GM12878 (cell line): ENCODE measurements around the gene BEAN1. TPM values are rescaled to one million over a fixed set of nuclear protein-coding genes. Genes with fewer than 3 reads are reported as not detected.

Source experiments
- ATAC-seq: fragments of 200-7000 bp; cut with Tn5 transposase; 3 replicates; pipeline ENCODE4 v1.9.1; 2020; ENCODE audit warnings: mild to moderate bottlenecking, moderate library complexity
- BruUV-seq: library from RNA; stranded (reverse); fragments of 400-500 nt; replicated peaks from 2 replicates; lab custom pipeline; 2021; lab: Mats Ljungman, UMichigan
- CTCF ChIA-PET: fragments of 300-600 bp; sonication (Branson Sonifier 250); formaldehyde crosslinking; extraction: SDS; loops from one replicate; lab custom pipeline; 2021; ENCODE audit warnings: inconsistent platforms; lab: Yijun Ruan, JAX
- POLR2A ChIA-PET: fragments of 350-600 bp; formaldehyde crosslinking; extraction: SDS; loops from one replicate; lab custom pipeline; 2021; ENCODE audit warnings: inconsistent platforms; lab: Charles Lee
- RAD21 ChIA-PET: fragments of 300-600 bp; sonication (Branson Sonifier 250); formaldehyde crosslinking; loops from one replicate; lab custom pipeline; 2023; ENCODE audit warnings: antibody characterized with exemption; ENCODE audit not compliant: unreplicated experiment; lab: Charles Lee
- SMC1A ChIA-PET: fragments of 300-600 bp; sonication (Branson Sonifier 250); formaldehyde crosslinking; loops from one replicate; lab custom pipeline; 2023; ENCODE audit not compliant: unreplicated experiment, uncharacterized antibody; lab: Charles Lee
- DNase-seq: peaks from one replicate; pipeline ENCODE4 v3.0.0-alpha.2; 2011; ENCODE audit warnings: low read depth, low spot score
- FAIRE-seq: peaks from 3 replicates; lab custom pipeline; 2011; peaks lifted over from hg19 to GRCh38; lab: Jason Lieb, UNC
- H2AFZ ChIP-seq: 2 replicates; pipeline ENCODE4 v1.6.0; 2011; ENCODE audit warnings: low read depth, low read length, control low read depth; ENCODE audit not compliant: control insufficient read depth
- H3K27ac ChIP-seq: 2 replicates; pipeline ENCODE4 v1.5.1; 2011; ENCODE audit warnings: control low read depth; ENCODE audit not compliant: control insufficient read depth, insufficient read depth
- H3K27me3 ChIP-seq, 2 experiments: replicated peaks in 1 of 2; 2 replicates each; pipeline versions ENCODE4 v1.6.0 to v1.6.1; 2011; ENCODE audit warnings: low read length in 1 of 2; ENCODE audit not compliant: control insufficient read depth in 2 of 2, insufficient read depth in 2 of 2
- H3K36me3 ChIP-seq, 2 experiments: 2 replicates each; pipeline ENCODE4 v1.5.1; 2011; ENCODE audit warnings: low read length in 1 of 2; ENCODE audit not compliant: control insufficient read depth in 2 of 2, insufficient read depth in 2 of 2
- H3K4me1 ChIP-seq: 2 replicates; pipeline ENCODE4 v1.6.1; 2011; ENCODE audit warnings: mild to moderate bottlenecking, low read length, moderate library complexity, mixed read lengths; ENCODE audit not compliant: control insufficient read depth, insufficient read depth
- H3K4me2 ChIP-seq: 2 replicates; pipeline ENCODE4 v1.6.0; 2011; ENCODE audit warnings: control low read depth; ENCODE audit not compliant: control insufficient read depth, insufficient read depth
- H3K4me3 ChIP-seq: fragments of 200-600 bp; sonication (generic); 2 replicates; pipeline ENCODE4 v1.5.1; 2016
- H3K79me2 ChIP-seq: 2 replicates; pipeline ENCODE4 v1.6.0; 2011; ENCODE audit warnings: low read length; ENCODE audit not compliant: control insufficient read depth, insufficient read depth
- H3K9ac ChIP-seq: 2 replicates; pipeline ENCODE4 v1.8.0; 2011; ENCODE audit warnings: low read length, control low read depth, mixed read lengths; ENCODE audit not compliant: control insufficient read depth, insufficient read depth
- H3K9me3 ChIP-seq: replicated peaks from 3 replicates; pipeline ENCODE4 v1.5.1; 2011; ENCODE audit warnings: mild to moderate bottlenecking, low read length; ENCODE audit not compliant: control insufficient read depth, insufficient read depth
- H4K20me1 ChIP-seq: 2 replicates; pipeline ENCODE4 v1.6.0; 2011; ENCODE audit not compliant: control insufficient read depth, insufficient read depth
- BACH1 ChIP-seq: fragments of 450-650 bp; IDR thresholded peaks from 2 replicates; pipeline ENCODE4 v1.6.1; 2017; ENCODE audit warnings: mild to moderate bottlenecking, borderline replicate concordance
- EGR1 ChIP-seq, 2 experiments: IDR thresholded peaks; 1 replicate in 1 of 2; 2 replicates in 1 of 2; pipeline ENCODE4 v1.6.1; 2011 to 2012; ENCODE audit warnings: low read depth in 2 of 2, low read length in 2 of 2, borderline replicate concordance in 1 of 2, mild to moderate bottlenecking in 1 of 2, moderate library complexity in 1 of 2
- KAT2A ChIP-seq: conservative IDR thresholded peaks from 2 replicates; pipeline ENCODE4 v1.6.1; 2011; ENCODE audit warnings: low read depth, low read length; ENCODE audit not compliant: control insufficient read depth
- NR2F1 ChIP-seq: fragments of 450-650 bp; conservative IDR thresholded peaks from 2 replicates; pipeline ENCODE4 v1.6.1; 2017; ENCODE audit warnings: mild to moderate bottlenecking
- POLR2AphosphoS2 ChIP-seq: IDR thresholded peaks from 2 replicates; pipeline ENCODE4 v1.6.1; 2011; ENCODE audit warnings: low read depth, mild to moderate bottlenecking, low read length, improper control_type of control experiment, moderate library complexity
- RELA ChIP-seq: fragments of 450-650 bp; IDR thresholded peaks from 2 replicates; pipeline ENCODE4 v1.8.0; 2014; ENCODE audit warnings: borderline replicate concordance; ENCODE audit not compliant: partially characterized antibody
- SIX5 ChIP-seq: IDR thresholded peaks from 2 replicates; pipeline ENCODE4 v1.6.1; 2011; ENCODE audit warnings: mild to moderate bottlenecking, low read depth, low read length, moderate library complexity; ENCODE audit not compliant: severe bottlenecking
- SMAD1 ChIP-seq: fragments of 450-650 bp; IDR thresholded peaks from 2 replicates; pipeline ENCODE4 v1.6.1; 2018; ENCODE audit warnings: mild to moderate bottlenecking, low read depth; ENCODE audit not compliant: partially characterized antibody
- SREBF2 ChIP-seq: IDR thresholded peaks from 2 replicates; pipeline ENCODE4 v1.6.1; 2012; ENCODE audit warnings: mild to moderate bottlenecking, low read length
- SRF ChIP-seq, 2 experiments: IDR thresholded peaks; 2 replicates each; pipeline ENCODE4 v1.6.1; 2011; ENCODE audit warnings: low read depth in 2 of 2, low read length in 2 of 2, mild to moderate bottlenecking in 1 of 2, moderate library complexity in 1 of 2
- TCF12 ChIP-seq: IDR thresholded peaks from 2 replicates; pipeline ENCODE4 v1.6.1; 2011; ENCODE audit warnings: low read depth, mild to moderate bottlenecking, low read length
- YBX1 ChIP-seq: fragments of 450-650 bp; IDR thresholded peaks from 2 replicates; pipeline ENCODE4 v1.6.1; 2016; ENCODE audit warnings: antibody characterized with exemption
- YY1 ChIP-seq: IDR thresholded peaks from 2 replicates; pipeline ENCODE4 v1.6.1; 2011; ENCODE audit warnings: low read depth, mild to moderate bottlenecking, low read length
- ZZZ3 ChIP-seq: IDR thresholded peaks from 2 replicates; pipeline ENCODE4 v1.6.1; 2011; ENCODE audit warnings: low read depth; ENCODE audit not compliant: control insufficient read depth, insufficient read length
- WGBS: methylation state at CpG from one replicate; pipeline ENCODE4 v1.1.6; 2016; ENCODE audit warnings: low lambda C conversion rate; ENCODE audit not compliant: insufficient replicate concordance, insufficient coverage; ENCODE audit errors: missing lambda C conversion rate; 5-methylcytosine and 5-hydroxymethylcytosine counted together
- in situ Hi-C: fragments of 300-500 bp; cut with MboI; formaldehyde crosslinking; loops from 9 replicates; pipeline ENCODE4 v1.14.3; 2018; ENCODE audit warnings: mixed read lengths
- intact Hi-C: fragments of 100-400 bp; cut with micrococcal nuclease; formaldehyde crosslinking; loops from one replicate; pipeline ENCODE4 v1.14.2; 2022; ENCODE audit not compliant: unreplicated experiment
- polyA plus RNA-seq, 11 experiments: library from polyadenylated mRNA; depleted of rRNA in 4 of 11; unstranded in 6 of 11; stranded (reverse) in 5 of 11; fragments of >200 nt; fragmentation: Nextera tagmentation in 4 of 11; fragmentation: Illumina TruSeq in 1 of 11; extraction: Ambion mirVana in 4 of 11; extraction: Trizol in 1 of 11; gene quantifications; 1 replicate in 1 of 11; 2 replicates in 10 of 11; pipeline versions ENCODE4 v1.2.1 to v1.2.3, GENCODE V29; 2011 to 2016; ENCODE audit warnings: inconsistent platforms in 2 of 11, missing spikeins in 2 of 11, low read depth in 1 of 11
- total RNA-seq, 4 experiments: library from RNA; depleted of rRNA in 3 of 4; stranded (reverse); fragments of >200 nt in 3 of 4; fragmentation: Illumina TruSeq in 1 of 4; extraction: Trizol in 1 of 4; gene quantifications; 2 replicates each; pipeline versions ENCODE4 v1.2.1 to v1.2.3, GENCODE V29; 2013 to 2021
- TF ChIP-seq, protein P1 (sequence below): IDR thresholded peaks from 2 replicates; pipeline ENCODE4 v1.6.1; 2012; ENCODE audit warnings: low read depth, low read length, improper control_type of control experiment
- TF ChIP-seq, protein P2 (sequence below): fragments of 450-650 bp; conservative IDR thresholded peaks from 2 replicates; pipeline ENCODE4 v1.6.1; 2017; ENCODE audit warnings: mild to moderate bottlenecking, moderate library complexity

The BEAN1 gene
- total and polyA plus RNA-seq, 10 of the 15 experiments (the other 5 are each of a cell fraction or from before 2014, with no cell fraction given) = not detected

DNA sequence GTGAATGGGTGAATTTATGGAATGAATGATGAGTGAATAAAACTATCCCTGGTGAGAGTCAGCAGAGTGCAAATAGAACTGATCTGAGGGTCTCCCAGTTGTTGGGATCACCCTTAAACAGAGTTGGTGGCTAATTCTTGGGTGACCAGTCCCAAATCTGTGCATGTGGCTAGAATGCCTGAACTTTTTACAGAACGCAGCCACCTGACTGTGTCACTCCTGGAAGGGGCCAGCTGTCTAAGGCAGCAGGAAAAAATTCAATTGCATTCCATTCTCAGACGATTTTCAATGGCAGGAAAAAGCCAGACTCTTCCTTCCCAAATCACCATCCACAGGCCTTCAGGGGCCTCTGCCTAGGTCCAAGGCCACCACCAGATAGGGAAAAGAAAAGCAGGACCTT is 43.5 kb downstream of the BEAN1 start:
- ATAC-seq (no peak), FAIRE-seq (no peak), DNase-seq (no peak)
- RAD21 ChIA-PET = no interaction called here
- Histone ChIP-seq H3K4me1 (no peaks in the 10 kb centered on the region), H2AFZ (no peak overlapping the region), H3K27me3 (peaks cover 0 to 3% of the 10 kb centered on the region in 2 experiments; a peak in 3 of 4 replicates), H3K79me2 (no peaks in the 10 kb centered on the region), H4K20me1 (no peaks in the 10 kb centered on the region), H3K9ac (no peak overlapping the region), H3K4me3 (no peak overlapping the region), H3K4me2 (no peak overlapping the region), H3K9me3 (no peaks in the 10 kb centered on the region), H3K36me3 (no peaks in the 10 kb centered on the region), H3K27ac (no peak overlapping the region)
- 19% methylated on average over 2 of the region's 2 CpGs for WGBS
- no TSS peak for BruUV-seq
- CTCF ChIA-PET = no interaction called here
- in situ Hi-C loops = no loop called here
- SMC1A ChIA-PET = no interaction called here
- TF ChIP-seq, protein P1, sequence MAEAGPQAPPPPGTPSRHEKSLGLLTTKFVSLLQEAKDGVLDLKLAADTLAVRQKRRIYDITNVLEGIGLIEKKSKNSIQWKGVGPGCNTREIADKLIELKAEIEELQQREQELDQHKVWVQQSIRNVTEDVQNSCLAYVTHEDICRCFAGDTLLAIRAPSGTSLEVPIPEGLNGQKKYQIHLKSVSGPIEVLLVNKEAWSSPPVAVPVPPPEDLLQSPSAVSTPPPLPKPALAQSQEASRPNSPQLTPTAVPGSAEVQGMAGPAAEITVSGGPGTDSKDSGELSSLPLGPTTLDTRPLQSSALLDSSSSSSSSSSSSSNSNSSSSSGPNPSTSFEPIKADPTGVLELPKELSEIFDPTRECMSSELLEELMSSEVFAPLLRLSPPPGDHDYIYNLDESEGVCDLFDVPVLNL = no peak
- TF ChIP-seq TCF12 = no peak
- TF ChIP-seq SREBF2 = no peak
- TF ChIP-seq, protein P2, sequence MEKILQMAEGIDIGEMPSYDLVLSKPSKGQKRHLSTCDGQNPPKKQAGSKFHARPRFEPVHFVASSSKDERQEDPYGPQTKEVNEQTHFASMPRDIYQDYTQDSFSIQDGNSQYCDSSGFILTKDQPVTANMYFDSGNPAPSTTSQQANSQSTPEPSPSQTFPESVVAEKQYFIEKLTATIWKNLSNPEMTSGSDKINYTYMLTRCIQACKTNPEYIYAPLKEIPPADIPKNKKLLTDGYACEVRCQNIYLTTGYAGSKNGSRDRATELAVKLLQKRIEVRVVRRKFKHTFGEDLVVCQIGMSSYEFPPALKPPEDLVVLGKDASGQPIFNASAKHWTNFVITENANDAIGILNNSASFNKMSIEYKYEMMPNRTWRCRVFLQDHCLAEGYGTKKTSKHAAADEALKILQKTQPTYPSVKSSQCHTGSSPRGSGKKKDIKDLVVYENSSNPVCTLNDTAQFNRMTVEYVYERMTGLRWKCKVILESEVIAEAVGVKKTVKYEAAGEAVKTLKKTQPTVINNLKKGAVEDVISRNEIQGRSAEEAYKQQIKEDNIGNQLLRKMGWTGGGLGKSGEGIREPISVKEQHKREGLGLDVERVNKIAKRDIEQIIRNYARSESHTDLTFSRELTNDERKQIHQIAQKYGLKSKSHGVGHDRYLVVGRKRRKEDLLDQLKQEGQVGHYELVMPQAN = no peak
- no peak for TF ChIP-seq NR2F1
- TF ChIP-seq KAT2A = no peak
- no peak for TF ChIP-seq ZZZ3
- no peak for TF ChIP-seq SIX5
- no peak for TF ChIP-seq EGR1 (IDR thresholded peaks at IDR 0.05; ENCODE audit: borderline replicate concordance in 1 of 2, low read depth in 2 of 2, low read length in 2 of 2)
- TF ChIP-seq RELA = no peak
- no peak for TF ChIP-seq POLR2AphosphoS2
- TF ChIP-seq YBX1 = no peak
- TF ChIP-seq SMAD1 = no peak
- no peak for TF ChIP-seq YY1
- no peak for TF ChIP-seq SRF (IDR thresholded peaks at IDR 0.05; ENCODE audit: low read depth in 2 of 2, low read length in 2 of 2)
- TF ChIP-seq BACH1 = no peak
- POLR2A ChIA-PET = no interaction called here
- intact Hi-C loops = no loop called here
